WTC11 (cell line): ENCODE data around the gene TUBA1B.
A peak's percentile ranks its signal among the peaks of the same experiment; 100 is the strongest.

Experiments
- ATF2 ChIP-seq: sonication (generic); formaldehyde crosslinking; IDR thresholded peaks from 2 replicates; pipeline ENCODE4 v1.8.1; 2022; ENCODE audit warnings: low read depth, missing genetic modification reagents, borderline replicate concordance
- CTCF ChIP-seq: fragments of 200-600 bp; IDR thresholded peaks from 2 replicates; pipeline ENCODE4 v1.8.0; 2022; ENCODE audit warnings: antibody characterized with exemption
- ETV6 ChIP-seq: sonication (generic); formaldehyde crosslinking; IDR thresholded peaks from 2 replicates; pipeline ENCODE4 v1.8.1; 2022; ENCODE audit warnings: mild to moderate bottlenecking, missing genetic modification reagents
- FOXP1 ChIP-seq: sonication (generic); formaldehyde crosslinking; IDR thresholded peaks from 2 replicates; pipeline ENCODE4 v1.8.0; 2022; ENCODE audit warnings: missing genetic modification reagents, mild to moderate bottlenecking, moderate library complexity, borderline replicate concordance
- GTF2I ChIP-seq: fragments of 250-450 bp; sonication (Bioruptor Pico); conservative IDR thresholded peaks from 2 replicates; pipeline ENCODE4 v1.4.0; 2021; ENCODE audit warnings: mild to moderate bottlenecking
- KAT7 ChIP-seq: sonication (generic); formaldehyde crosslinking; IDR thresholded peaks from 2 replicates; pipeline ENCODE4 v1.8.1; 2023; ENCODE audit warnings: missing genetic modification reagents, mild to moderate bottlenecking, borderline replicate concordance
- NR1H2 ChIP-seq: sonication (generic); formaldehyde crosslinking; IDR thresholded peaks from 2 replicates; pipeline ENCODE4 v1.9.0; 2021; ENCODE audit warnings: mild to moderate bottlenecking, moderate library complexity, missing genetic modification reagents
- NR2C2 ChIP-seq: sonication (generic); formaldehyde crosslinking; IDR thresholded peaks from 2 replicates; pipeline ENCODE4 v1.8.0; 2022; ENCODE audit warnings: mild to moderate bottlenecking, missing genetic modification reagents
- RELA ChIP-seq: sonication (generic); formaldehyde crosslinking; IDR thresholded peaks from 2 replicates; pipeline ENCODE4 v1.8.1; 2022; ENCODE audit warnings: missing genetic modification reagents, mild to moderate bottlenecking, borderline replicate concordance
- SP1 ChIP-seq: sonication (generic); formaldehyde crosslinking; conservative IDR thresholded peaks from 2 replicates; pipeline ENCODE4 v1.8.1; 2022; ENCODE audit warnings: missing genetic modification reagents
- USF2 ChIP-seq: sonication (generic); formaldehyde crosslinking; IDR thresholded peaks from 2 replicates; pipeline ENCODE4 v1.8.1; 2023; ENCODE audit warnings: mild to moderate bottlenecking, missing genetic modification reagents, moderate library complexity
- ZBTB21 ChIP-seq: sonication (generic); formaldehyde crosslinking; IDR thresholded peaks from 2 replicates; pipeline ENCODE4 v1.8.1; 2023; ENCODE audit warnings: mild to moderate bottlenecking, missing genetic modification reagents, borderline replicate concordance

- TF ChIP-seq CTCF: no peak
- TF ChIP-seq ZBTB21 (CRISPR knock-in tag): no peak
- TF ChIP-seq USF2 (CRISPR knock-in tag): no peak
- TF ChIP-seq SP1 (CRISPR knock-in tag): no peak
- no peak for TF ChIP-seq KAT7
- TF ChIP-seq NR2C2: no peak
- no peak for TF ChIP-seq RELA
- TF ChIP-seq GTF2I (CRISPR knock-in tag): no peak
- TF ChIP-seq ATF2 (CRISPR knock-in tag): no peak
- TF ChIP-seq ETV6 (CRISPR knock-in tag): no peak
- no peak for TF ChIP-seq NR1H2 (CRISPR knock-in tag)
- TF ChIP-seq FOXP1 (CRISPR knock-in tag): 0 out of 2 replicates have a peak, but pooled peaks have one; percentile 5
These were observed 36.8 kb downstream of the TUBA1B start, which contains the start of gene DHH for GRCh38 chr12:49094160-49094974.
